H1 (cell line): ENCODE results near the gene ST6GALNAC4. TPM values are rescaled to one million over a fixed set of nuclear protein-coding genes. Genes with fewer than 3 reads are reported as not detected.

ENCODE experiments used
- polyA plus RNA-seq, 7 experiments: library from polyadenylated mRNA; depleted of rRNA in 3 of 7; stranded (reverse) in 5 of 7; unstranded in 2 of 7; fragments of >200 nt in 5 of 7; fragments of 200-250 nt in 2 of 7; gene quantifications; 1 replicate in 5 of 7; 2 replicates in 1 of 7; 4 replicates in 1 of 7; pipeline versions ENCODE4 v1.2.1 to v1.2.3, GENCODE V29; 2011 to 2013; ENCODE audit warnings: missing spikeins in 2 of 7, mixed read lengths in 2 of 7
- total RNA-seq: library from RNA; stranded (reverse); fragmentation: NEBNext Ultra II Directional; extraction: Animal tissue kit (Norgen Biotek cat#: 25700); gene quantifications from 2 replicates; pipeline ENCODE4 v1.2.1, GENCODE V29; 2021
- TF ChIP-seq, protein P1 (sequence below), 3 experiments: IDR thresholded peaks; 1 replicate in 2 of 3; 2 replicates in 1 of 3; pipeline versions ENCODE4 v1.5.1 to v1.6.1; 2011; ENCODE audit warnings: low read length in 3 of 3, mild to moderate bottlenecking in 3 of 3, inconsistent platforms in 2 of 3, low read depth in 1 of 3, moderate library complexity in 1 of 3; ENCODE audit not compliant: insufficient read depth in 1 of 3; ENCODE audit errors: control extremely low read depth in 1 of 3

ST6GALNAC4 gene
- total and polyA plus RNA-seq, 2 of the 8 experiments (the other 6 are each of a cell fraction or from before 2014, with no cell fraction given): 21.8 to 34.1 TPM

GRCh38 chr9:127903557-127904475, 13.0 kb downstream of the ST6GALNAC4 start (continued):
- TF ChIP-seq, protein P1, sequence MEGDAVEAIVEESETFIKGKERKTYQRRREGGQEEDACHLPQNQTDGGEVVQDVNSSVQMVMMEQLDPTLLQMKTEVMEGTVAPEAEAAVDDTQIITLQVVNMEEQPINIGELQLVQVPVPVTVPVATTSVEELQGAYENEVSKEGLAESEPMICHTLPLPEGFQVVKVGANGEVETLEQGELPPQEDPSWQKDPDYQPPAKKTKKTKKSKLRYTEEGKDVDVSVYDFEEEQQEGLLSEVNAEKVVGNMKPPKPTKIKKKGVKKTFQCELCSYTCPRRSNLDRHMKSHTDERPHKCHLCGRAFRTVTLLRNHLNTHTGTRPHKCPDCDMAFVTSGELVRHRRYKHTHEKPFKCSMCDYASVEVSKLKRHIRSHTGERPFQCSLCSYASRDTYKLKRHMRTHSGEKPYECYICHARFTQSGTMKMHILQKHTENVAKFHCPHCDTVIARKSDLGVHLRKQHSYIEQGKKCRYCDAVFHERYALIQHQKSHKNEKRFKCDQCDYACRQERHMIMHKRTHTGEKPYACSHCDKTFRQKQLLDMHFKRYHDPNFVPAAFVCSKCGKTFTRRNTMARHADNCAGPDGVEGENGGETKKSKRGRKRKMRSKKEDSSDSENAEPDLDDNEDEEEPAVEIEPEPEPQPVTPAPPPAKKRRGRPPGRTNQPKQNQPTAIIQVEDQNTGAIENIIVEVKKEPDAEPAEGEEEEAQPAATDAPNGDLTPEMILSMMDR (IDR thresholded peaks at IDR 0.05; ENCODE audit: control extremely low read depth in 1 of 3, insufficient read depth in 1 of 3, low read depth in 1 of 3, low read length in 3 of 3): no peak
